Type B pancreatic cell (in vitro differentiated cells): ENCODE results near the gene MSANTD1. TPM values are rescaled to one million over a fixed set of nuclear protein-coding genes. Genes with fewer than 3 reads are reported as not detected.

Source experiments
- DNase-seq: peaks from one replicate; pipeline ENCODE4 v3.0.0; 2021; ENCODE audit warnings: mixed read lengths; ENCODE audit not compliant: unreplicated experiment; ENCODE audit errors: extremely low spot score
- H3K27ac Mint-ChIP-seq: 2 replicates; pipeline ENCODE4 v1.8.0; 2021; ENCODE audit warnings: mild to moderate bottlenecking, mixed read lengths
- H3K27me3 Mint-ChIP-seq: 2 replicates; pipeline ENCODE4 v1.8.0; 2021; ENCODE audit warnings: mixed read lengths
- H3K36me3 Mint-ChIP-seq: 2 replicates; pipeline ENCODE4 v1.8.0; 2021; ENCODE audit warnings: mixed read lengths
- H3K4me1 Mint-ChIP-seq: one replicate; pipeline ENCODE4 v1.8.0; 2021; ENCODE audit warnings: mixed read lengths; ENCODE audit not compliant: unreplicated experiment
- H3K4me3 Mint-ChIP-seq: 2 replicates; pipeline ENCODE4 v1.8.0; 2021; ENCODE audit warnings: mild to moderate bottlenecking, mixed read lengths
- H3K9me3 Mint-ChIP-seq: 2 replicates; pipeline ENCODE4 v1.8.0; 2021; ENCODE audit warnings: mixed read lengths
- total RNA-seq: library from RNA; stranded (reverse); gene quantifications from 2 replicates; pipeline ENCODE4 v1.2.1, GENCODE V29; 2021; ENCODE audit warnings: low replicate concordance
- TF ChIP-seq, protein P1 (sequence below): fragments of 200-600 bp; sonication (generic); conservative IDR thresholded peaks from 2 replicates; pipeline ENCODE4 v1.5.0; 2021; ENCODE audit warnings: antibody characterized with exemption, mild to moderate bottlenecking

MSANTD1 gene
- total RNA-seq, 1 donor from 2014 or later: 1.4 TPM

DNA sequence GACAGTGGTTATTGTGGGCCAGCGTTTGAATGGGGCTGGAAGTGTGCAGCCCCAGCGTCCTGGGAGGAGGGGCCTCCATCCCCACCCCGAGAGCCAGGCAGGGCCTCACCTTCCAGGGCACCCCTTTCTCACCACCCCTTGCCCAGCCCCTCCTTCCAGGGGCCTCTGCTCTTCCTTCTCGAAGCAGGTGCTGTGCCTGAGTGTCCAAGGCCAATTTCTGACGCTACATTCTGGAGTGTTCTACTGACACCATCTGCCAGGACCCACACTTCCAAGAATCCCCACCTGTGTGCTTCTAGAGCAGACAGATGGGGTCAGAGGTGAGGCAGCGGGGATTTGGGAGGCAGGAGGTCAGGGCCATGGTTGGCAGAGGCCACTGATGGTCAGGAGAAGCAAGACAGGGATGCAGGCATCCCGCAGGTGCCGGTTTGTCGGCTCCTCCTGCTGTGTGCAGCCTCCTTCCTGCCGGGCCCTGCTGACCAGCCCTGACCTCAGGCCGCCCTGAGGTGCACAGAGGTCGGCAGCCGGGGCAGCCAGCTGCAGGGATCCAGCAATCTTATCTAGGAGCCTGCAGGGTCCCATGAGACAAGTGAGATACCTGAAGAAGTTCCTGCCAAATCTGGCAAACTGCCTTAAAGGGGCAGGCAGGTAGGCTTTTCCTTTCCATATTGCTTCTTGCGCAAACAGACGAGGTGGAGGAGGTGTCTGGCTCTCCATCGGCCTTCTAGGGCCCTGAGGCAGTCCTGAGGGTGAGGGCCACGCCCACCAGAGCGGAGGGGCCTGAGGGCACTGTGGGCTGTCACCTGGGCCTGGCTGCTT lies 18.8 kb downstream of the MSANTD1 start:
- peaks cover 11% of the 10 kb centered on the region for H3K4me1 Mint-ChIP-seq
- no peak overlapping the region for H3K27ac Mint-ChIP-seq
- no peaks in the 10 kb centered on the region for H3K36me3 Mint-ChIP-seq
- DNase-seq: no peak
- no peaks in the 10 kb centered on the region for H3K9me3 Mint-ChIP-seq
- H3K27me3 Mint-ChIP-seq: no peaks in the 10 kb centered on the region
- TF ChIP-seq, protein P1, sequence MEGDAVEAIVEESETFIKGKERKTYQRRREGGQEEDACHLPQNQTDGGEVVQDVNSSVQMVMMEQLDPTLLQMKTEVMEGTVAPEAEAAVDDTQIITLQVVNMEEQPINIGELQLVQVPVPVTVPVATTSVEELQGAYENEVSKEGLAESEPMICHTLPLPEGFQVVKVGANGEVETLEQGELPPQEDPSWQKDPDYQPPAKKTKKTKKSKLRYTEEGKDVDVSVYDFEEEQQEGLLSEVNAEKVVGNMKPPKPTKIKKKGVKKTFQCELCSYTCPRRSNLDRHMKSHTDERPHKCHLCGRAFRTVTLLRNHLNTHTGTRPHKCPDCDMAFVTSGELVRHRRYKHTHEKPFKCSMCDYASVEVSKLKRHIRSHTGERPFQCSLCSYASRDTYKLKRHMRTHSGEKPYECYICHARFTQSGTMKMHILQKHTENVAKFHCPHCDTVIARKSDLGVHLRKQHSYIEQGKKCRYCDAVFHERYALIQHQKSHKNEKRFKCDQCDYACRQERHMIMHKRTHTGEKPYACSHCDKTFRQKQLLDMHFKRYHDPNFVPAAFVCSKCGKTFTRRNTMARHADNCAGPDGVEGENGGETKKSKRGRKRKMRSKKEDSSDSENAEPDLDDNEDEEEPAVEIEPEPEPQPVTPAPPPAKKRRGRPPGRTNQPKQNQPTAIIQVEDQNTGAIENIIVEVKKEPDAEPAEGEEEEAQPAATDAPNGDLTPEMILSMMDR: no peak
- no peak overlapping the region for H3K4me3 Mint-ChIP-seq

DNA sequence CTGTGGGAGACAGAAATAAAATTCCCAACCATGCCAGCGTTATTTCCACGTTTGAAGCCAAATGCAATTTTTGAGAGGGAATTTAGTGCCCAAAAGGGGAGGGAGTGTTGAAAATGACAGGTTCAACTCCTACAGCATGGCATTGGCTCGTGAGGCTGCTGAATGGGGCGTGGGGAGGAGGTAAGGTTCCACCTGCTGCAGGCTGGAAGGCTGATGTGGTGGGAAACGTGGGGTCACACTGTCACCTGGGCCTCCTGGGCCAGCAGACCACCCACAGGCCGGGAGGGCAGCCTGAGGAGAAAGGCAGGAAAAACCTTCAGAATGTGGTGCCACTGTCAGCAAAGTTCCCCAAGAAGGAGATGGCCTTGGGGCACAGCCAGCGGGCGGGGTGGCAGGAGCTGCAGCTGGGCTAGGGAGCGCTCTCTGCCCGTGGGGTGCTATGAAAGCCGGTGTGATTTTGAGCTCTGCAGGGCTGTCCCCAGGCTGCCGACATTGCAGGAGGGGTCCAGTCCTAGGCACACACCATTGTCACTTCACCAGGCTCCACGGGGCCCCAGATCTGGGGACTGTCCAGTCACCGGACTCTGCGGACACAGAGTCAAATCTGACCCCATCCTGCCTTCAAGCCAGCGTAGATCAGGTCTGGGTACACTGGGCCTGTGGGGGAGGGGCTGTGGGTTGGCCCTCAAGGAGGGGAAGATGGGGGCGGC lies 19.6 kb downstream of the MSANTD1 start:
- Mint-ChIP-seq H3K4me3 (no peak overlapping the region), H3K27ac (no peak overlapping the region), H3K36me3 (no peaks in the 10 kb centered on the region), H3K27me3 (no peaks in the 10 kb centered on the region), H3K4me1 (peaks cover 7% of the 10 kb centered on the region), H3K9me3 (peaks cover 2% of the 10 kb centered on the region)
- TF ChIP-seq, protein P1: no peak
- no peak for DNase-seq

DNA sequence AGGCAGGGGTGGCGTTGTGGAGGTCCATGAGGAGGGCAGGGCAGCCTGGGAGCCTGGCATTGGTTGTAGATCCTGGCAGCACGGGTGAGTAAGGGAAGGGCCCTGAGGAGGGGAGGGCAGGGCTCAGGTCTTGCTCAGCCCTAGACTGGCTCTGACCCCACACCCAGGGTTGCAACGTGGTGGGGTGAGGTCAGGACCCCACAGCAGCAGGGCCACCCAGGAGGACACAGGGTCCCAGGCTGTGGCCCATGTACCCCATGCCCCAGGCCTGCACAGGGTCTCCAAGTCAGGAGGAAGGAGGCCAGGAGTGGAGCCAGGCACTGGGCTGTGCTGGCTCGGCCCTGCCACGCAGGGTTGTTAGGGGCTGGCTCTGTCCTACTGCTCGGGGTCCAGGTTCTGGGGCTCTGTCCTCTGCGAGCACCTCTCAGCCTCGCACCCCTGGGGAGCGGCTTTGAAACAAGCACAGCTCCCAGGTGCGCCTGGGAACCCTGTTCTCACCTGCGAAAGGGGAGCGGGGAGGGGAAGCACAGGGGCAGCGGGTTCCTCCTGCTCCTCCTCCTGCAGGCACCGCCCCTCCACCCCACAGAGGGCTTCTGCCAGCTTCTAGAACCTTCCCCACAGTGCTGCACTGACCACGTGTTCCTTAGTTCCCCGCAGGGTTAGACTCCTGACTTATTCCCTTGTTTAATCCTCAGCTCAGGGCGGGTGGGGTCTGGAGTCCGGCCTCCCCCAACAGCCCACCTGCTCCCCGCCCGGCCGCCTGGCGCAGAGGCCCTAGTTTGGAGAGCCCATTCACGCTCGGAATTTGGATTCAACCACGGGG lies 20.4 kb downstream of the MSANTD1 start:
- Mint-ChIP-seq H3K27me3 (no peaks in the 10 kb centered on the region), H3K4me3 (no peak overlapping the region), H3K4me1 (peaks cover 5% of the 10 kb centered on the region), H3K27ac (no peak overlapping the region), H3K9me3 (peaks cover 4% of the 10 kb centered on the region), H3K36me3 (no peaks in the 10 kb centered on the region)
- TF ChIP-seq, protein P1: no peak
- DNase-seq: no peak

DNA sequence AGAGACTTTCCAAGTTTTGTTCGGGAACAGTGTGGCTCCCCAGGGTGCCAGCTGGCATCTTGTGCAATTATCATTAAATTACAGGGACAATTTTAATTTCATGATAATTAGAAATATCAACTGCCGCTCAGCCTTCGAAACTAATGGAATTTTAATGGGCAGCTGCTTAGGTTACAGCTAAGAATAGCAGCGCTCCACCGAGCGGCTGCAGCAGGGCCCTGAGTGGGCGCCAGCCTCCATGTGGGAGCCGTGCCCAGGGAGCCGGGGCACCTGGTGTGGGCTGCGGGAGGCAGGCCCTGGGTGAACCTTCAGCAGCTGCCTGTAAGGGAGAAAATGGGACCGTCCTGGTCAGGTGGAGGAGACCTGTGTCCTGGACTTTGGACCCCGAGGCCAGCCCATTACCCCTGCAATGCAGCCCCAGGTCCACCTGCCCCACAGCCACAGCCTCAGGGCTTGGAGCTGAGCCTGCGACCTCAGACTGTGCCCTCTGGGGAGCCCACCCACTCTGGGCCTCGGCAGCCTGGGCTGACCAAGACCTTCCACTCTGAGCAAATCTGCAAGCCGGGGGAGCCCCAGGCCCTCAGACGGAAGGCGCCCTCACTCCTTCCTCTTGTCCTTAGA lies 21.1 kb downstream of the MSANTD1 start:
- Mint-ChIP-seq H3K27me3 (no peaks in the 10 kb centered on the region), H3K4me3 (no peak overlapping the region), H3K36me3 (no peaks in the 10 kb centered on the region), H3K9me3 (peaks cover 4% of the 10 kb centered on the region), H3K4me1 (peaks cover 5% of the 10 kb centered on the region), H3K27ac (no peak overlapping the region)
- TF ChIP-seq, protein P1: no peak
- DNase-seq: no peak

DNA sequence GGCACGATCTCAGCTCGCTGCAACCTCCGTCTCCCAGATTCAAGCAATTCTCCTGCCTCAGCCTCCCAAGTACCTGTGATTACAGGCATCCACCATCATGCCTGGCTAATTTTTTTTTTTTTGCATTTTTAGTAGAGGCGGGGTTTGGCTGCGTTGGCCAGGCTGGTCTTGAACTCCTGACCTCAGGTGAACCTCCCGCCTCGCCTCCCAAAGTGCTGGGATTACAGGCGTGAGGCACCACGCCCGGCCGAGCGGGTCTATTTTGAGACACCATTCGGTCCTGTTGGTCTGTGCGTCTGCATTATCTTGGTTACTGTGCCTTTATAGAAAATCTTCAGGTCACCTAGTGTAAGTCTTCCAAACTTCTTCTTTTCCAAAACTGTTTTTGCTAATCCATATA lies 22.2 kb downstream of the MSANTD1 start:
- no peaks in the 10 kb centered on the region for H3K27me3 Mint-ChIP-seq
- no peak for DNase-seq
- no peaks in the 10 kb centered on the region for H3K36me3 Mint-ChIP-seq
- peaks cover 4% of the 10 kb centered on the region for H3K9me3 Mint-ChIP-seq
- TF ChIP-seq, protein P1: no peak
- H3K27ac Mint-ChIP-seq: no peak overlapping the region
- H3K4me3 Mint-ChIP-seq: no peak overlapping the region
- H3K4me1 Mint-ChIP-seq: peaks cover 5% of the 10 kb centered on the region
